Fibroblast of the conjunctiva (primary cell): ENCODE measurements around the gene KANK2.
"Not testable (repeated sequence)": the region's sequence is repeated elsewhere in the genome, so short reads cannot be mapped to it uniquely, and the experiment has no call there.

Experiments used
- DNase-seq: peaks from one replicate; pipeline ENCODE4 v3.0.0-alpha.2; 2010; ENCODE audit warnings: low read depth

The KANK2 gene

DNA sequence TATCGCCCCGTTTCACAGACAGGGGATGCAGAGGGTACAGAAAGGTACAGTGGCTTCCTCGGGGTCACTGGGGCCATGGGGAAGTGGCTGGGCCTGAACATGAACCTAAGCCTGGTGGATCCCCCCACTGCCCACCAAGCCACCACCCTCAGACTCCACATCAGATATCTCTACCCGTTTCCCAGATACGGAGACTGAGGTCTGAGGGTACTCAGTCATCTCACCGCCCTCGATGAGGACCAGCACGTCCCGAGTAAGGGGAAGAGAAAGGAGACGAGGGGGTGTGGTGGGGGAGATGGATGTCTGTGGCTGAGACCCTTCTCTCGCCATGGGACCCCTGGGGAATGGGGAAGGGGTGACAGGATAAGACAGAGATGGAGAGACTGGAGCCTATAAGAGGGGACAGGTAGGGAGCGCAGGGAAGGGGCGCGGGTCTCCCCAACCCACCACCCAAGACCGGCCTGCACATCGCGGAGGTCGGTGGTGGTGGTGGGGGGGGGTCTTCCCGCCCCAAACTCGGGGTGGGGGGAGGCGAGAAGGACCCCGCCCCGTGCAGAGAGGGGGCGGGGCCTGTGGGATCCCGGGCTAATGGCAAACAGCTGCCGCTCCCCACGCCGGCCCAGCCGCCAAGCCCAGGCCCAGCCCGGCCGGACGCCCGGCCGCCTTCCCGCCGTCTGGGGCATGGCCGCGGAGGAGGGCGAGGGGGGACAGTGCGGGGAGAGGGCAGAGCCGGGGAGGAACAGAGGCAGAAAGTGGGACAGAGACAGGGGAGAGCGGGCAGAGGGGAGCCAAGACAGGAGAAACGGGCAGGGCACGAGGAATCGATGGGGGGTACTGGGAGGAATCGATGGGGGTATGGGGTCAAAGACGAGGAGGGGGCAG lies 698 bp downstream of the KANK2 start:
- DNase-seq = no peak

DNA sequence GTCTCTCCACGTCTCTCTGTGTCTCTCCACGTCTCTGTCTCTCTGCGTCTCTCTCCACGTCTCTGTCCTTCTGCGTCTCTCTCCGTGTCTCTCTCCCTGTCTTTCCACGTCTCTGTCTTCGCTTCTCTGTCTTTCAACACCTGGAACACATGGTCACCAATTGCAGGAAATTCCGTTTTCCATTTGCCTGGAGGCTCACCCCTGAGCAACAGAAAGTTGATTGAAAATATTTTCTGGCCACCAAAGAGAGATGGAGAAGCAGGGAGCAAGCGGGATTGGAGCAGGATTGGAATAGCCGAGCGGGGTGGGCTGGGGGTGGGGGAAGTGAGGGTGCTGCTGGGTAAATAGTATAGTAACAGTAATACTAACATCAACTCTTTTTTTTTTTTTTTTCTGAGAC lies 1.7 kb downstream of the KANK2 start:
- DNase-seq = no peak

DNA sequence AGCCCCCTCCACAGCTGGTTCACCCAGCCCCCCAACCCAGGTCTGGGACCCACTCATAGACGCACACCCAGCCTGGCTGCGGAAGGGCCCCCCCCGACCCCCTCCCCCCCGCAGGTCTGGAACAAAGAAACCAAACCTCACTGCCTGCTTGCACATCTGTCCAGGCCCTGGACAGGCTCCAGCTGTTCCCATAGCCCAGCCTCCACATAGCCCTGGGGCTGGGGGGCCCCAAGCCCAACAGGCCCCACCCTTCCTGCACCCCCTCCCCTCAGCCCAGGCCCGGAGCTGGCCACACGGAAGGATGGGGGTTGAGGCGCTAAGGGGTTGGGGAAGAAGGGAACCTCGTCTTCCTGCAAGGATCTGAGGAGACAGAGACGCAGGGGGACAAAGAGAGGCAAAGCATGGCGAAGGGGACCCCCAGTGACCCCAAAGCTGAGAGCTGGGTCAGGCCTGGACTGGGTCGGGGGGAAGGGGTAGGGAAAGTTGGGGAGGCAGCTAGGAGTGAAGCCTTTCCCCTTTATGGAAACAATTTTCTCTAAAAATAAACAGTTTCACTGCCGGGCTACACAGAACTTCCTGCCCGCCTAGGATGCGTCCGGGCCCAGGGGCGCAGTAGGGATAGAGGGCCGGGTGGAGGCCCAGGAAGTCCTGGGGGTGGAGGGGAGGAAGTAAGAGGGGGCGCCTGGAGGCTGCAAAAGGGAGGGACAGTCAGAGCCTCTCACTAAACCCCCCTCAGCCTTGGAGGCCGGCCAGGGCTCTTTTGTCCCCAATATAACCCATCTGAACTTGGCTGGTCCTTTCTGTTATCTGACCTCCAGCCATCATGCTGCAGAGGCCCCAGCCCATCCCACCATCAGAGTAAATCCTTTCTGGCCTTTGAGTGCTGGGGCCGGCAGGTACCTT lies 2.4 kb downstream of the KANK2 start:
- DNase-seq = peak; percentile 24

- DNase-seq = no peak
Observed at GRCh38 chr19:11194173-11194572, 3.2 kb downstream of the KANK2 start.

GRCh38 chr19:11192957-11193939 lies 4.1 kb downstream of the KANK2 start:
- DNase-seq = no peak

DNA sequence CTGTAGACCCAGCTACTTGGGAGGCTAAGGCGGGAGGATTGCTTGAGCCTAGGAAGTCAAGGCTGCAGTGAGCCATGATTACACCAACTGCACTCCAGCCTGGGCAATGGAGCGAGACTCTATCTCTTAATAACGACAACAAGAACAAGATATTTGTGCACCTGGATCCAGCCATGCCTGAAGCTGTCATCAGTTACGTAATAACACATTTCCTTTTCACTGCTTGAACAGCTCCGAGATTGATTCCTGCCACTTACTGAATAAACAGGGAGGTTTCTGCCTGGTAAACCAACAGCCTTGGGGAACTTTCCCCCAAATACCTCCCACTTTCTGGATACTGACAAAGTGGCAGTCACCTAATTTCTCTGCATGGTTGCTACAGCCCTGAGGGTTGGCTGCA lies 5.4 kb downstream of the KANK2 start:
- no peak for DNase-seq

DNA sequence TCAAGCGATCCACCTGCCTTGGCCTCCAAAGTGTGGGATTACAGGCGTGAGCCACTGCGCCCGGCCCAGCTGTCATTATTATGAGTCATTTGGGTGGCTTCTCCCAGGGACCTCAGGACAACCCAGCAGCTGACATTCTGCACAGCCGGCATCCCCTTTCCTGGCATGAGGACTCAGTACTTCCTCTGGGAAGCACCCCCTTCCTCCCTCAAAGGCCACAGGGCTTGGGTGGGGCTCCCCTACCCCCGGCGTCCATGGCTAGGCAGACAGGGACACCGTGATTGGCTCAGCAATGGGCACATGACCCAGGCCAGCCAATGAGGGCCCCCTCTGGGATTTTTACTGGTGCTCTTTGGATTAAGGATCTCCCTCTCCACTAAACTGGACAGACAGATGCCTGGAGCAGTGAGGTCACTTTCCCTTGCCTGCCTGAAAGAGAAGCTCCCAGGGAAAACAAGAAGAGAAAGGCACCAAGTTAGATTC lies 6.0 kb downstream of the KANK2 start:
- peak; percentile 56 for DNase-seq

- DNase-seq = no peak
Observed at GRCh38 chr19:11190501-11190900, 6.8 kb downstream of the KANK2 start.

- no peak for DNase-seq
Observed at GRCh38 chr19:11187441-11187840, 9.9 kb downstream of the KANK2 start.

DNA sequence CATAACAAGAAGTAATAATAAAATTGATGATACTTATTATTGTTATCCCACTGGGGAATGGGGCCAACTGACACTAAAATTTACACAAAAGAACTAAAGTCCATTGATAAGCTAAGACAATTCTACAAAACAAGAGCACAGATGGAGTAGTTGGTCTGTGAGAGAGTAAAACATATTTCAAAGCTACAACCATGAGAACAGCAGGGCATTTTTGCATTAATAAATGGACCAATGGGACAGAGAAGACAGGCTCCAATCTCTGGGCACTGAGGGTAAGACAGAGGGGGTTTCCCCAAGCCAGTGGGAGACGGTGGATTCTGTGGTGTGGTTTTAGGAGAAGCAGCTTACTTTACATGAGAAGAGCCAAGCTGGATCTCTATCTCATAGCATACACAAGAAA lies 14.4 kb downstream of the KANK2 start:
- DNase-seq = no peak

DNA sequence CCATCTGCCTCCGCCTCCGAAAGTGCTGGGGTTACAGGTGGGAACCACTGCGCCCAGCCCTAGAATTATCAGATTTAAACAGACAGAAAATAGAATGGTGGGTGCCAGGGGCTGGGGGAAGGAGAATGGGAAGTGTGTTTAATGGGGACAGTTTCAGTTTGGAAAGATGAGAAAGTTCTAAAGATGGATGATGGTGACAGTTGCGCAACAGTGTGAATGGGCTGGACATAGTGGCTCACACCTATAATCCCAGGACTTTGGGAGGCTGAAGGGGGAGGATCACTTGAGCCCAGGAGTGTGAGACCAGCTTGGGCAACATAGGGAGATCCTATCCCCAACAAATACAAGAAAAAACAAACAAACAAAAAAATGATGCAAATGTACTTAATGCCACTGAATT lies 15.9 kb downstream of the KANK2 start:
- DNase-seq = no peak

DNA sequence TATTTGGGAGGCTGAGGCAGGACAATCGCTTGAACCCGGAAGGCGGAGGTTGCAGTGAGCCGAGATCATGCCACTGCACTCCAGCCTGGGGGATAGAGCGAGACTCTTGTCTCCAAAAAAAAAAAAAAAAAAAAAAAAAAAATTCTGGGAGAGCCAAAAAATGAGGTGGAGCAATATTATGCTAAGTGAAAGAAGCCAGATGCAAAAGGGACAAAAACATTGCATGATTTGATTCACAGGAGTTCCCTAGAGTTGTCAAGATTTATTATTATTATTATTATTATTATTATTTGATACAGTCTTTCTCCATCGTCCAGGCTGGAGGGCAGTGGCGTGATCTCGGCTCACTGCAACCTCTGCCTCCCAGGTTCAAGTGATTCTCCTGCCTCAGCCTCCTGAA lies 16.4 kb downstream of the KANK2 start:
- DNase-seq = not testable (repeated sequence)

DNA sequence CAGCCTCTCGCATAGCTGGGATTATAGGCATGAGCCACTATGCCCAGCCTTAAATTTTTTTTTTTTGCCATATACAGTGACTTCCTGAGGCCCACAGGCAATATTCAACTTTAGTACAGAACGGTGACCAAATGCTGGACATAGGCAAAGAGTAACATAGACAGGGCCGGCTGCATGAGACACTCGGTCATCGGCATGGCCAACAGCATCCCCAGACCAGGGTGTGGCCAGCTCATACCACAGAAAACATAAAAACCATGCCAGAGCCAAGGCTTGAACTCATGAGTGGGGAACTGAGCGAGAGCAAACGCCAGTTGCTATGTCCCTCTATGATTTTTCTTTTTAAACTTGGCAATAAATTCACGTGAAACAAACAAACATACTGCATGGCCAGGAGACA lies 17.0 kb downstream of the KANK2 start:
- DNase-seq = no peak

- DNase-seq = no peak
Observed at GRCh38 chr19:11179716-11180297, 17.5 kb downstream of the KANK2 start.

- DNase-seq = not testable (repeated sequence)
Observed at GRCh38 chr19:11179145-11179465, 18.2 kb downstream of the KANK2 start.

DNA sequence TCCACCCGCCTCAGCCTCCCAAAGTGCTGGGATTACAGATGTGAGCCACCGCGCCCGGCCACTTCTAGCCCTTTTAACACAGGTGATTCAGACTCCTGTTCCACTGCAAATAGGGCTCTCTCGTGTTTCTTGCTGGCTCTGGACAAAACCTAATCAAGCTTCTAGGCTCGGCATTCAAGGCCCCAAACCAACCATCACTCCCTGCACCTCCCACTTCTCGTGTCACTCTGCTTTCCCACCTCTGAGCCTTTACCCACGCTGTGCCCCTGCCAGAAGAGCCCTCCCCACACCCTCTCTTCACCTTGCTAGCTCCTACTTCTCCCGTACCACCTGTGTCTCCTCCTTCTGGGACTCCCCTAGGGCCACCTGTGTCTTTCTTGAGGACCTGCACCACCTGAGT lies 19.8 kb downstream of the KANK2 start:
- DNase-seq = no peak

GRCh38 chr19:11176466-11177193 lies 20.7 kb downstream of the KANK2 start:
- DNase-seq = no peak

DNA sequence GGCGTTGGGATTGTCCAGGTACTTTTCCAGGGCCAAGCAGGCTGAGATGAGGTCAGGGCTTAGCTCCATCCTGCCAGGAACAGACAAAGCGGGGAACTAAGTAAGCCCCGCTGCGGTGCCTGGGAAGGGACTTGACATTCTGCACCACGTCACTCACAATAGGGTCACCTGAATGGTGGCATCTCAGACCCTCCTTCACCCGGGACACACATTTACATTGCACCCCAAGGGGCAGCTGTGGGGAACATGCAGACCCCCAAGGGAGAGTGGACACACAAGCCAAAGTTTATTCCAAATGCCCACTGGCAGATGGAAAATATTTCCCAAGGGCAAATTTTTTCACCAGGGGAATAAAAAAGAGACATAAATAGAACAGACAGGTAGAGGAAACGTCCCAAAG lies 21.4 kb downstream of the KANK2 start:
- no peak for DNase-seq

DNA sequence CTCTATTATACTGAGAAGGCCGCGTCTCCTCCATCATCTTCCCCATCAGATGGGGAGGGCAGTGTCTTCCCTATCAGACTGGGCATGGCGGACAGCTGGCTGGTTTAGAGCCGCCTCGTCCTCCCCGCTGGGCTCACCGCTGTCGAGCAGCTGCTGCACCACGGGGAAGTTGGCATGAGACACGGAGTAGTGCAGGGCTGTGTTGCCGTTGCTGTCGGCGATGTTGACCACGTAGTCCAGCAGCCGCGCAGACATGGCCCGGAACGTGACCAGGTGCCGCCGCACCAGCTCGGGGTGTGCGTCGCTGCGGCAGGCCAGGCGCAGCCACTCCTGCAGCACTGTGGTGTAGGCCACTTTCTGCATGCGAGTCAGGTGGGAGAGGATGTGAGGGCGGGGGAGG lies 23.0 kb downstream of the KANK2 start:
- no peak for DNase-seq

- DNase-seq = no peak
Observed at GRCh38 chr19:11173516-11174155, 23.7 kb downstream of the KANK2 start.
